A172 (cell line): ENCODE results near the gene HNRNPDL. TPM values are rescaled to one million over a fixed set of nuclear protein-coding genes. Genes with fewer than 3 reads are reported as not detected.
A peak's percentile ranks its signal among the peaks of the same experiment; 100 is the strongest.
"Not testable (repeated sequence)": the region's sequence is repeated elsewhere in the genome, so short reads cannot be mapped to it uniquely, and the experiment has no call there.

Experiments used
- DNase-seq: peaks from one replicate; pipeline ENCODE4 v3.0.0-alpha.2; 2015; ENCODE audit warnings: low spot score
- total RNA-seq: library from RNA; depleted of rRNA; stranded (reverse); fragments of >200 nt; shearing (Covaris generic); gene quantifications from 2 replicates; pipeline ENCODE4 v1.2.3, GENCODE V29; 2014

Gene HNRNPDL
- total RNA-seq, 1 experiment from 2014 or later: 473 TPM

DNA sequence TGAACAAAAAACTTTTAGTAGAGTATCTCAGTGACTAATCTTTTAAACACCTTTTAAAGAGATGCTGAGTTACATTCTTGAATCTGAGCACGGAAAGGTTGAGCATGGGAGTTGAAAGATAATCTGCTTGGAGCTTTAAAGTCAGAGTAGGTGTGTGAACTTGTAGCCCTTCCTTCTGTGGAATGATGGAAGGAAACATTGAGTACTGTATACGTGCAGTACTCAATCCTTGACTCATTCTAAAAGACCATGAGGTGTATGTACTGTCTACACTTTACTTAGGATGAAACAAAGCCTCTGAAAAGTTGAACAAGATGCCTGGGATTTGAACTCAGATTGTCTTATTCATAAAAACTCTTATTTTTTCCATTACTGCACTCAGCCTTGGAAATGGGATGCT is 3.5 kb upstream of the HNRNPDL start:
- no peak for DNase-seq

GRCh38 chr4:82432596-82432995 is 2.3 kb upstream of the HNRNPDL start:
- no peak for DNase-seq

DNA sequence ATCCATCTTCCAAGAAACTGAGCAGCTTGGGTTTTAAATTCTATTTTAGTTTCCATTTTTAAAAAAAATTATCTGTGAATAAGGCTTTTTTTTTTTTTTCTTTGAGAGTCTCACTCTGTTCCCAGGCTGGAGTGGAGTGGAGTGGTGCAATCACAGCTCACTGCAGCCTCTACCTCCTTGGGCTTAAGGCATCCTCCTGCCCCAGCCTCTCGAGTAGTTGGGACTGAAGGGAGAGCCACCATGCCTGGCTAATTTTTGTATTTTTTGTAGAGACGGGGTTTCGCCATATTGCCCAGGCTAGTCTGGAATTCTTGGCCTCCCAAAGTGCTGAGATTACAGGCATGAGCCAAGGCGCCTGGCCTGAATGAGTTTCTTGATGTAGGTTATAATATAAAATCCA is 1.6 kb upstream of the HNRNPDL start:
- no peak for DNase-seq

- no peak for DNase-seq
Observed at GRCh38 chr4:82430964-82431745, 893 bp upstream of the HNRNPDL start.

DNA sequence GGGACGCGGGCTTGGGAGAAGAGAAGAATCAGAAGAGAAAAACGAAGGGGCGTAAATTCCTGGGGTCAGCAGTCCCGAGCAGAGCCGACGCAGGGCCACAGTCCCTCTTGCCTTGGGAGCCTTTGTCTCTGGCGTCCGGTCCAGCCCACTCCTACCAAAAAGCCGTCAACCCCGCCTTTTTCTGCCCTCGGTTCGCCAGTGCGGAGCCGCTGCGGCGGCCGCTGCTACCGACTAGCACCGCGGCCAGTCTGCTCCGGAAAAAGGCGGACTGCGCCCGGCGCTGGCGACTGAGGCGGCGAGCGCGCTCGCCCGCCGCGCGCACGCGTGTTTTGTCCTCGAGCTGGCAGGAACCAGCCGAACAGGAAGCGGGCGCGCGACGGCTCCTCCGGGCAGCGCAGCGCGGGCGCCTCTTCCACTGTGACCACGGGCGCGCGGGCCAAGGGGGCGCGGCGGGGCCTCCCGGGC is 502 bp downstream of the HNRNPDL start:
- no peak for DNase-seq

GRCh38 chr4:82428969-82429727 is 1.1 kb downstream of the HNRNPDL start:
- DNase-seq: peak; percentile 77

GRCh38 chr4:82428526-82428968 is 1.7 kb downstream of the HNRNPDL start:
- no peak for DNase-seq

- DNase-seq: no peak
Observed at GRCh38 chr4:82425478-82425877, 4.8 kb downstream of the HNRNPDL start.

DNA sequence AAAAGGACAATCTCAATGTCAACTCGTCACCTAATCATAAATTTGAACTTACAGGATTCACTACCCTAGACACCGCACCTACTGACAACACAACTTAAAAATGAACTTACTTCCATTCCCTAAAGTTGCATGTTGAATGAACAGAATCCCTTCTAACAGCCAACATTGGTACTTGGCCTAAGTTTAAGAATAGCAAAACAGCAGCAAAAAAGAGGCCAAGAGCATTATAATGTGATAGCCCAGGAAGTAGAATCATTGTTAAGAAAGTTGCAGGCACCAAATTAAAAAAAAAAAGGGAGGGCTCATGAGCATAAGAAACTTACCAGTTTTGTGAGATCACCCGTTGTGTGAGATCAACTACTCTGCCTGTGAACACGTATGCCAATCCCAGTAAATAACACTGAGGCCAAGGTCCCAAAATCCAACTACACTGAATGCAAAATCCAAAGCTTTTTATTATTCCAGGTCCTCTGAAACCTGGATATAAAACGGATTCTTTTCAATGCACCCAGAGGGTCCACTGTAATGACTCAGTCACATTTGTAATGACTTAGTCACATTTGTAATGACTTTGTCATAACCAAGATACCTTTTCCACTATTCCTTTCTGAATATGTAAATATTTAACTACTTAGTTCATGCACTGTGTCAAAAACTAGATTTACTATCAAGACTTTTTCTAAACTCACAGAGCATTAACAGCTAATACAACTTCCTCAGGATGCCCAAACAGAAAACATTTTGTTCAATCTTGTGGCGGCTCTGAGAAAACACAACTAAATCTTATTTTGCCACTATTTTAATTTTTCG is 6.8 kb downstream of the HNRNPDL start:
- DNase-seq: peak; percentile 34

DNA sequence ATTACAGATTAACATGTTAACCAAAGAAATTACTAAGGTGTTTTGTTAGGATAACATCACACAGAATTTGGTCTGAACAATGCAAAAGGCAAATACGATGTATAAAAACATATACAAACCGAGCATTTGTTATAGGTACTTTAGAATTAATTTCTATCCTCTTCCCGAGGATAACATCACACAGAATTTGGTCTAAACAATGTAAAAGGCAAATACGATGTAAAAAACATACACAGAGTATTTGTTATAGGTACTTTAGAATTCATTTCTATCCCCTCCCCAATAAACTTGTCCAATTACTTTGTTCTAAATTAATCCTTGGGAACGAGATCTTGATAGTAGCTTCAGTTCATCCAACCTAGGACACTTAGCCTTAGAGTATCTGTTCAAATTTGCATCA is 7.6 kb downstream of the HNRNPDL start:
- no peak for DNase-seq

GRCh38 chr4:82421796-82422560 is 8.3 kb downstream of the HNRNPDL start:
- no peak for DNase-seq

- no peak for DNase-seq
Observed at GRCh38 chr4:82419451-82419850, 10.8 kb downstream of the HNRNPDL start.

DNA sequence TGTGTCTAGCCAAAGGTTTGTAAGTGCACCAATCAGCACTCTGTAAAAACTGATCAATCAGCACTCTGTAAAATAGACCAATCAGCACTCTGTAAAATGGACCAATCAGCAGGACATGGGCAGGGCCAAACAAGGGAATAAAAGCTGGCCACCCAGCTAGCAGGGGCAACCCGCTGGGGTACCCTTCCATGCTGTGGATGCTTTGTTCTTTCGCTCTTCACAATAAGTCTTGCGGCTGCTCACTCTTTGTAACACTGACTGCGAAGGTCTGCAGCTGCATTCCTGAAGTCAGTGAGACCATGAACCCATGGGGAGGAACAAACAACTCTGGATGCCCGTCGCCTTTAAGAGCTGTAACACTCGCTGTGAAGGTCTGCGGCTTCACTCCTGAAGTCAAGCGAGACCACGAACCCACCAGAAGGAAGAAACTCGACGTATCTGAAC is 14.3 kb downstream of the HNRNPDL start:
- no peak for DNase-seq

- not testable (repeated sequence) for DNase-seq
Observed at GRCh38 chr4:82415061-82415460, 15.2 kb downstream of the HNRNPDL start.

DNA sequence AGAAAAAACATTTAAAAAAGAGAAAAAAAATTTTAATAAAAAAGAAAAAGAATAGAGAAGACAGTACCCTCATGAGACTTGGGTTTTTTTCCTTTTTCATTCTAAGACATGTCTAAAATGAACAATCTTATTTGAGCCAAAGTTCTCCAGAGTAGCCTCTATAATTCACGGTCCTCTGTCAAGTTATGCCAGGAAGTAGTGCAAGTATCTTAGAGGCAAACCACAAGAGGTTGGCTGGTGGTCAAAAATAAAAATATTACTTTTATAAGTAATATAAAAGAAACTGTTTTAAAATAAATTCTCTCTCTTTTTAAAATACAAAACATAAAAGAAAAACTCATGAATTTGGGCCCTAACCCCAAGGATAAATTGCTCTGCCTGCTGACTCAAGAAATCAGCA is 26.5 kb downstream of the HNRNPDL start:
- DNase-seq: no peak

- no peak for DNase-seq
Observed at GRCh38 chr4:82402196-82402775, 28.0 kb downstream of the HNRNPDL start.

DNA sequence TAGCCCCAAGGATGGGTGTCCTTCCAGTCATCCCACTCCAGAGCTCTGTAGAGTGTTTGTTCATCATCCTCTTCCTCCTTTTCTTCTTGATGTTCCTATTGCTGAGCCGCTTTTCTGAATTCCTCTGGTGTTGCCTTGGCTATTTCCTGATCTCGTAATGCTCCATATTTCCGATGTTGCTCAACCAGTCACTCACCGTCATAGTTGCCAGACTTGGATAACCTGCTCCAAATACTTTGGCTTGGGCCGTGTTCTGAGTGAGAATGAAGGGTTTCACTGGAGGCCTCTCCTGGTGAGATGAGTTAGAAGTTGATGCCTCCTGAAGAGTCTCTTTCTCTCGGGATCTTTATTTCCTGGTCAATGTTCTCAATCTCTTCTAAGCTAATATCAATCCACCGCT is 28.7 kb downstream of the HNRNPDL start:
- DNase-seq: no peak

DNA sequence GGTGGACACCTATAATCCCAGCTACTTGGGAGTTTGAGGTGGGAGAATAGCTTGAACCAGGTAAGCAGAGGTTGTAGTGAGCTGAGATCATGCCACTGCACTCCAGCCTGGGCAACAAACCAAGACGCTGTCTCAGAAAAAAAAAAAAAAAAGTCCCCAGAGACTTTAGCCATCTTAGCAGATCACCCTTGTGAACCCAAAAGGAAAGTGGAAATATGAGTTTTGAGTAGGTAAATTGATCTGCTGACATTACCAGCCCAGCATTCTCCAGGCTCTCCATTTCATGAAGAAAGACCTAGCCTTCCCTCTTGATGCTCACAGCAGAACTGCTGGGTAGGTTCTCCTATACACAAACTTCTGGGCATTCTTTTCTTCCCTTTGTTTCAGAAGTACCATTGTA is 32.0 kb downstream of the HNRNPDL start:
- DNase-seq: no peak

GRCh38 chr4:82397527-82397926 is 32.7 kb downstream of the HNRNPDL start:
- DNase-seq: no peak

DNA sequence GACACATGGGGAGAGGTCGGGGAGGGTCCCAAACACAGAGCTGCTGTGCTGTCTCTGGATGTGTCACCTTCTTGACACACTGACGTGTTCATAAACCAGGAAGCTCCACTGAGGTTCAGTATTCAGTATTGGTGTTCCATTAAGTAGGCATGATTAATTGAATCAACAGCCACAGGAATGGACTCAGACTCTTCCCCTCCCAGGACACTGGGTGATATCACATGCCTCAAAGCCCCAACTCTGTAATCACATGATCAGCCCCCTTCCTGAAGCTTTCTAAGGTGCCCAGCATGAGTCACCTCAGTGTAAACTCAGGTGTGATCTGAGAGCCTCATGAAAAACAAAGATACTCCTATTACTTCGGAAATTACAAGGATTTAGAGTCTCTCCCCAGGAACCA is 35.4 kb downstream of the HNRNPDL start:
- no peak for DNase-seq

- DNase-seq: not testable (repeated sequence)
Observed at GRCh38 chr4:82390061-82390460, 40.2 kb downstream of the HNRNPDL start.
